Osteocyte (in vitro differentiated cells): ENCODE measurements around the gene SUMO3. TPM values are rescaled to one million over a fixed set of nuclear protein-coding genes. Genes with fewer than 3 reads are reported as not detected.

ENCODE experiments used
- DNase-seq: peaks from one replicate; pipeline ENCODE4 v3.0.0; 2021; ENCODE audit warnings: mixed read lengths; ENCODE audit not compliant: unreplicated experiment; ENCODE audit errors: extremely low spot score
- H3K27ac Mint-ChIP-seq: one replicate; pipeline ENCODE4 v1.8.0; 2021; ENCODE audit warnings: mild to moderate bottlenecking, mixed read lengths; ENCODE audit not compliant: unreplicated experiment
- H3K27me3 Mint-ChIP-seq: one replicate; pipeline ENCODE4 v1.8.0; 2021; ENCODE audit warnings: mixed read lengths; ENCODE audit not compliant: unreplicated experiment
- H3K36me3 Mint-ChIP-seq: one replicate; pipeline ENCODE4 v1.8.0; 2021; ENCODE audit warnings: mixed read lengths; ENCODE audit not compliant: unreplicated experiment
- H3K4me1 Mint-ChIP-seq: one replicate; pipeline ENCODE4 v1.8.0; 2021; ENCODE audit warnings: mixed read lengths; ENCODE audit not compliant: unreplicated experiment
- H3K4me3 Mint-ChIP-seq: one replicate; pipeline ENCODE4 v1.8.0; 2021; ENCODE audit warnings: mild to moderate bottlenecking, moderate library complexity, mixed read lengths; ENCODE audit not compliant: unreplicated experiment
- H3K9me3 Mint-ChIP-seq: one replicate; pipeline ENCODE4 v1.8.0; 2021; ENCODE audit warnings: mixed read lengths; ENCODE audit not compliant: unreplicated experiment
- total RNA-seq: library from RNA; stranded (reverse); gene quantifications from 2 replicates; pipeline ENCODE4 v1.2.1, GENCODE V29; 2021
- TF ChIP-seq, protein P1 (sequence below): fragments of 200-600 bp; sonication (generic); IDR thresholded peaks from 2 replicates; pipeline ENCODE4 v1.5.0; 2021; ENCODE audit warnings: antibody characterized with exemption, mild to moderate bottlenecking, moderate library complexity

The SUMO3 gene
- total RNA-seq, 1 donor from 2014 or later = 69.6 TPM

DNA sequence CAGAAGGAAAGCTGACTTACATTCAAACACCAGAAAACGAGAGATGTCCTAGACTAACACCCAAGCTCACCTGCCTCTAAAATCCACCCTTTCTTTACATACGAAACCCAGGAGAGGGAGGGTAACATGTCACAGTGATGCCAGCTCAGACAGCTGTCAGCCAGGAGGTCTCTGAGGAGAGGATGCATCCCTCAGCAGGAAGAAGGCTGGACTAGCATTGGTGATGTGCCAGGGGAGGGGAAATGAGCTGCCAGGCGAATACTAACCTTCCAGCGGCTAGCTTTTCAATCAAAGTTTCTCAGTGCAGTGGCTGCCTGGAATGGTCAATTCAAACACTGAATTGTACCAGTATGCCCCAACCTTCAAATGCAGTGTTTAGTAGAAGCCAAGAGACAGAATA, 12.6 kb downstream of the SUMO3 start:
- Mint-ChIP-seq H3K4me1 (peaks cover 19% of the 10 kb centered on the region), H3K36me3 (peaks cover 18% of the 10 kb centered on the region), H3K27ac (no peak overlapping the region), H3K9me3 (no peaks in the 10 kb centered on the region), H3K4me3 (no peak overlapping the region), H3K27me3 (no peaks in the 10 kb centered on the region)
- no peak for DNase-seq
- TF ChIP-seq, protein P1, sequence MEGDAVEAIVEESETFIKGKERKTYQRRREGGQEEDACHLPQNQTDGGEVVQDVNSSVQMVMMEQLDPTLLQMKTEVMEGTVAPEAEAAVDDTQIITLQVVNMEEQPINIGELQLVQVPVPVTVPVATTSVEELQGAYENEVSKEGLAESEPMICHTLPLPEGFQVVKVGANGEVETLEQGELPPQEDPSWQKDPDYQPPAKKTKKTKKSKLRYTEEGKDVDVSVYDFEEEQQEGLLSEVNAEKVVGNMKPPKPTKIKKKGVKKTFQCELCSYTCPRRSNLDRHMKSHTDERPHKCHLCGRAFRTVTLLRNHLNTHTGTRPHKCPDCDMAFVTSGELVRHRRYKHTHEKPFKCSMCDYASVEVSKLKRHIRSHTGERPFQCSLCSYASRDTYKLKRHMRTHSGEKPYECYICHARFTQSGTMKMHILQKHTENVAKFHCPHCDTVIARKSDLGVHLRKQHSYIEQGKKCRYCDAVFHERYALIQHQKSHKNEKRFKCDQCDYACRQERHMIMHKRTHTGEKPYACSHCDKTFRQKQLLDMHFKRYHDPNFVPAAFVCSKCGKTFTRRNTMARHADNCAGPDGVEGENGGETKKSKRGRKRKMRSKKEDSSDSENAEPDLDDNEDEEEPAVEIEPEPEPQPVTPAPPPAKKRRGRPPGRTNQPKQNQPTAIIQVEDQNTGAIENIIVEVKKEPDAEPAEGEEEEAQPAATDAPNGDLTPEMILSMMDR = no peak

DNA sequence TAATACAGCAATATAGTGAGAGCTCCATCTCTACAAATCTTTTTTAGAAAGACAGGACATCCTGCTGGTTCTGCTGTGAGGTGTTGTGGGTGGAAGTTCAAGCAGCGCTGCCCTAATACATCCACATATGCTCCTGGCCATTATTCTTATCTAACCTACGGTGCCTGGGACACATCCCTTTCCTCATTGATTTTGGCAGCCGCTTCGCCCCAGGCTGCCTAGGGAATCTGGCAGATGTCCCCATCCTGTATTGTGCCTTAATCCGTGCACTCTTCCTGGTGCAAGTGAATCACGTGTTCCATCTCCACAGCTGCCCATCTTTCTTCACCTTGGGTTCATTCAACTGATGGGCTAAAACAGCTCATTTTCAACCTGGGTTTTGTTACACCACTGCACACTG, 13.1 kb downstream of the SUMO3 start:
- H3K36me3 Mint-ChIP-seq = peaks cover 18% of the 10 kb centered on the region
- no peak overlapping the region for H3K4me3 Mint-ChIP-seq
- TF ChIP-seq, protein P1 = no peak
- no peaks in the 10 kb centered on the region for H3K27me3 Mint-ChIP-seq
- H3K27ac Mint-ChIP-seq = no peak overlapping the region
- H3K4me1 Mint-ChIP-seq = peaks cover 23% of the 10 kb centered on the region
- no peaks in the 10 kb centered on the region for H3K9me3 Mint-ChIP-seq
- no peak for DNase-seq

DNA sequence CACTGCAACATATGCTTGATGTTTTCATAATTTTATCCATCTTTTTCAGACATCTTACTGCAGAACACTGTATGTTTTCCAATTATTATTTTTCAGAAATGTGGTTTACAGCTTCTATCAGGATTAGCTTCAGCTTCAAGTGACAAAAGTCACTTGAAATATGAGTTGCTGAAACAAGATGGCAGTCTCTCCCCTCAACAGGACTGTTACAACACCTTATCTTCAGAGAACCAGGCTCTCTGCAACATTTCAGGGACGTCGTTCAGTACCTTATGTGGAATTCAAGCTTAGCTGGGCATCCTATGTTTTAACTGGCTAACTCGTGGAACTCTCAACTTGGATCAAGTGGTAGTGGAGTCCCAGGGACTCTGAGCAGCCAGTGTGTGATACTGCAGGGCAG, 14.2 kb downstream of the SUMO3 start:
- peaks cover 15% of the 10 kb centered on the region for H3K36me3 Mint-ChIP-seq
- no peaks in the 10 kb centered on the region for H3K9me3 Mint-ChIP-seq
- no peak overlapping the region for H3K27ac Mint-ChIP-seq
- no peak overlapping the region for H3K4me3 Mint-ChIP-seq
- TF ChIP-seq, protein P1 = no peak
- no peaks in the 10 kb centered on the region for H3K27me3 Mint-ChIP-seq
- no peak for DNase-seq
- H3K4me1 Mint-ChIP-seq = peaks cover 25% of the 10 kb centered on the region

DNA sequence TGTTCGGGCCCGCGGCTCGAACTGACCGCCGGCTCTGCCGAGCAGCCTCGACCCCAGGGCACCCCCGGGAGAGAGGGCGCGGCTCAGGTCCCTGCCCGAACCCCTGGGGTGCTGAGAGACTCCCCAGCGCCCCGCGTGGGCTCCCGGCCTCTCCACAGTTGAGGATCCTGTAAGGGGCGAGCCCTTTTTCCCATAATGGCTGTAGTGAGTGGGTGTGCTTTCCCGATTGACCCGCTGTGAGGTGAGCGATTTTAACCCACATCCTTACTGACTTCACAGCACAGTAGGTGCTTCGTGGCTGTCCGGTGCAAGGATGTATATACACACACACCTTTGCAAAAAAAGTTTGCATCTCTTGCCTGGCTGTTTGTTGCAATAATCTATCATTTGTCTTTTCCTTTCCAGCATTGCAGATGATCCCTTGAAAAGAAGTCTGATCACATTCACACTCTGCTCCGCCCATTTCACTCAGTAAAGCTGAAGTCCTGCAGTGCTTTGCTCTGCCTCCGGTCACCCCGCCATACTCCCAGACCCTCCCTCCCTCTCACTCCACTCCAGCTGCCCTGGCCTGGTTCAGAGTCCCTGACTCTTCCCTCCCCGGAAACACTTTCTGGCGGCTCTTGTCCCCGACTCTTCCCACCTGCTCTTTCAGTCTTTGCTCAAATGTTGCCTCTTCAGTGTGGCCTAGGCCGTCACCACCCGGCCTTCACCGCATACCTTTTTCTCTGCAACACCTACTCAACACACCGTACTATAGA, 15.3 kb downstream of the SUMO3 start:
- H3K4me1 Mint-ChIP-seq = peaks cover 25% of the 10 kb centered on the region
- peak overlapping the region; percentile 74 for H3K27ac Mint-ChIP-seq
- TF ChIP-seq, protein P1 = no peak
- no peaks in the 10 kb centered on the region for H3K27me3 Mint-ChIP-seq
- no peak for DNase-seq
- no peaks in the 10 kb centered on the region for H3K9me3 Mint-ChIP-seq
- H3K36me3 Mint-ChIP-seq = peaks cover 17% of the 10 kb centered on the region
- peak overlapping the region; percentile 94 for H3K4me3 Mint-ChIP-seq

DNA sequence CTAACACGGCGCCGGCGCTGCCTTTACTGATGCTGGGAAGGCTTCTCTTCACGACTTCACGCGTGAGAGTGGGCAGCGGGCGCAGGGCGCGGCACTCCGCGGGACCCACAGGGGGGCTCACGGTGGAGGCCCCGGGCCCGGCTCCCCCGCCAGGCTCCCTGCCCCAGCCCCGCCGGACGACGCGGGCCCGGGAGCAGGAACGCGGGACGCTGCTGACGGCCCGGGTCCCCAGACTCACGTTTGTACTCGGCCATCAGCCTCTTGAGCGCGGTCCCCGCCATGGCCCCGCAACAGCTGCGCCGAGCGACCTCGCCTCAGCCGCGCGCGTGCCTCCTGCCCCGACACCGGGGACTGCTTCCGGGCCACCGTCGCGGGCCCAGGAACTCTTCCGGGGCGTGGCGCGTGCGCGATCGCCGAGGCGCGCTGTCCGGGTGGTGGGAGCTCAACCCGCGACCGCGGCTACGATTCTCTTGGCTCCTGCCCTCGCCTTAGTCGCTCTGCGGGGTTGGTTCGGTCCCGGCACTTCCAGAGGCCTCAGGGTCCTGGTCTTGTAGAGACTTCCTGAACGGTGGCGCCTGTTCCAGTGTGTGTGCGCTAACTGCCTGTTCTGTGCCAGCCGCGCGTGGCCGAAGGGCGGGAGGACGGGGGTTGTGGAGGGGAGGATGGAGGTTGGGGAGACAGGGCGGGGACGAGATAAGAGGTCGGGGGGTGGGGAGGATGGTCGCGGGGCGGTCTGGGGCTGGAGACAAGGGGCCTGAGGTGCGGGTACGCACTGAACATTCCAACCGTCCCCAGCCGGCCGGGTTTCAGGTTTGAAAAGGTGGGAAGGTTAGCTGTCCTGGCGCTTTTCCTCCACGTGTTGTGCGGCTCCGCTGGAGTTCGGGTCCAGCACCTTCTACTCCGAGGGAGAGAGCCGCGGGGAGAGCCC, 16.1 kb downstream of the SUMO3 start, which contains the start of gene UBE2G2:
UBE2G2 (minus strand) TSS at position 353 of the 928 bp plus-strand sequence; CDS start at position 281, 72 bp downstream.
- TF ChIP-seq, protein P1 = no peak
- H3K9me3 Mint-ChIP-seq = no peaks in the 10 kb centered on the region
- H3K27ac Mint-ChIP-seq = peak within 1 kb of the TSS; percentile 64
- peak within 1 kb of the TSS; percentile 94 for H3K4me3 Mint-ChIP-seq
- DNase-seq = peak; percentile 96
- H3K4me1 Mint-ChIP-seq = peaks cover 25% of the 10 kb centered on the region
- peaks cover 21% of the 10 kb centered on the region for H3K36me3 Mint-ChIP-seq
- H3K27me3 Mint-ChIP-seq = no peaks in the 10 kb centered on the region
